HepG2 (cell line): ENCODE data around the gene BAHCC1. TPM values are rescaled to one million over a fixed set of nuclear protein-coding genes. Genes with fewer than 3 reads are reported as not detected.

Experiments used
- ARID2 ChIP-seq: sonication (generic); formaldehyde crosslinking; IDR thresholded peaks from 2 replicates; pipeline ENCODE4 v1.8.1; 2022; ENCODE audit warnings: mild to moderate bottlenecking, missing genetic modification reagents, borderline replicate concordance
- ATAD3A ChIP-seq: sonication (generic); formaldehyde crosslinking; IDR thresholded peaks from 2 replicates; pipeline ENCODE4 v1.4.0; 2020; ENCODE audit warnings: missing genetic modification reagents
- ATM ChIP-seq: fragments of 450-650 bp; IDR thresholded peaks from 2 replicates; pipeline ENCODE4 v1.7.1; 2017; ENCODE audit warnings: mild to moderate bottlenecking, borderline replicate concordance
- CCDC6 ChIP-seq: sonication (generic); formaldehyde crosslinking; IDR thresholded peaks from 2 replicates; pipeline ENCODE4 v1.8.1; 2022; ENCODE audit warnings: mild to moderate bottlenecking, missing genetic modification reagents, moderate library complexity
- CEBPZ ChIP-seq: IDR thresholded peaks from 2 replicates; pipeline ENCODE4 v1.6.1; 2012; ENCODE audit warnings: low read length, improper control_type of control experiment
- EED ChIP-seq: sonication (generic); formaldehyde crosslinking; IDR thresholded peaks from 2 replicates; pipeline ENCODE4 v1.5.0; 2020; ENCODE audit warnings: mild to moderate bottlenecking, missing genetic modification reagents
- GMEB1 ChIP-seq: sonication (generic); formaldehyde crosslinking; IDR thresholded peaks from 2 replicates; pipeline ENCODE4 v1.5.1; 2020; ENCODE audit warnings: missing genetic modification reagents, mild to moderate bottlenecking, borderline replicate concordance
- GZF1 ChIP-seq: sonication (generic); formaldehyde crosslinking; IDR thresholded peaks from 2 replicates; pipeline ENCODE4 v1.5.1; 2020; ENCODE audit warnings: mild to moderate bottlenecking, missing genetic modification reagents
- MEF2D ChIP-seq: sonication (generic); formaldehyde crosslinking; IDR thresholded peaks from 2 replicates; pipeline ENCODE4 v1.5.1; 2020; ENCODE audit warnings: mild to moderate bottlenecking, missing genetic modification reagents
- NR2F1 ChIP-seq, 2 experiments: fragments of 450-650 bp in 1 of 2; formaldehyde crosslinking in 1 of 2; IDR thresholded peaks; 2 replicates each; pipeline versions ENCODE4 v1.5.0 to v1.6.1; 2016 to 2020; ENCODE audit warnings: mild to moderate bottlenecking in 1 of 2, missing compliant biosample characterization in 1 of 2, missing genetic modification reagents in 1 of 2, moderate library complexity in 1 of 2
- POLR2G ChIP-seq: fragments of 200-400 bp; formaldehyde crosslinking; IDR thresholded peaks from 2 replicates; pipeline ENCODE4 v1.6.1; 2018; ENCODE audit warnings: mild to moderate bottlenecking, low read depth, low read length, moderate library complexity
- RBFOX2 ChIP-seq: fragments of 200-400 bp; formaldehyde crosslinking; IDR thresholded peaks from 2 replicates; pipeline ENCODE4 v1.6.1; 2017; ENCODE audit warnings: low read depth, mild to moderate bottlenecking, low read length
- RXRA ChIP-seq: sonication (generic); formaldehyde crosslinking; IDR thresholded peaks from 2 replicates; pipeline ENCODE4 v1.5.1; 2020; ENCODE audit warnings: missing genetic modification reagents
- SIN3B ChIP-seq: fragments of 150-350 bp; IDR thresholded peaks from 2 replicates; pipeline ENCODE4 v1.6.1; 2014; ENCODE audit warnings: low read length
- SMAD9 ChIP-seq: sonication (generic); formaldehyde crosslinking; IDR thresholded peaks from 2 replicates; pipeline ENCODE4 v1.5.1; 2020; ENCODE audit warnings: mild to moderate bottlenecking, missing genetic modification reagents
- ZBTB21 ChIP-seq: sonication (generic); formaldehyde crosslinking; IDR thresholded peaks from 2 replicates; pipeline ENCODE4 v1.4.0; 2020; ENCODE audit warnings: missing genetic modification reagents
- ZHX1 ChIP-seq: sonication (generic); formaldehyde crosslinking; IDR thresholded peaks from 2 replicates; pipeline ENCODE4 v1.8.1; 2022; ENCODE audit warnings: low read depth, mild to moderate bottlenecking, missing genetic modification reagents
- ZNF260 ChIP-seq: sonication (generic); formaldehyde crosslinking; IDR thresholded peaks from 2 replicates; pipeline ENCODE4 v1.4.0; 2020; ENCODE audit warnings: missing genetic modification reagents, low read depth, mild to moderate bottlenecking, borderline replicate concordance
- ZNF317 ChIP-seq: sonication (generic); formaldehyde crosslinking; IDR thresholded peaks from 2 replicates; pipeline ENCODE4 v1.5.0; 2020; ENCODE audit warnings: mild to moderate bottlenecking, missing genetic modification reagents
- ZNF343 ChIP-seq: sonication (generic); formaldehyde crosslinking; IDR thresholded peaks from 2 replicates; pipeline ENCODE4 v1.4.0; 2020; ENCODE audit warnings: mild to moderate bottlenecking, missing genetic modification reagents
- ZNF547 ChIP-seq: sonication (generic); formaldehyde crosslinking; IDR thresholded peaks from 2 replicates; pipeline ENCODE4 v1.5.1; 2020; ENCODE audit warnings: mild to moderate bottlenecking, missing genetic modification reagents
- ZNF660 ChIP-seq: sonication (generic); formaldehyde crosslinking; IDR thresholded peaks from 2 replicates; pipeline ENCODE4 v1.5.1; 2020; ENCODE audit warnings: mild to moderate bottlenecking, low read depth, missing genetic modification reagents, borderline replicate concordance
- polyA plus RNA-seq, 8 experiments: library from polyadenylated mRNA; depleted of rRNA in 3 of 8; stranded (reverse) in 7 of 8; unstranded in 1 of 8; fragments of >200 nt; fragmentation: Illumina TruSeq in 4 of 8; extraction: Trizol in 4 of 8; gene quantifications; 2 replicates each; pipeline versions ENCODE4 v1.2.1 to v1.2.3, GENCODE V29; 2011 to 2016; ENCODE audit warnings: low read depth in 4 of 8, missing spikeins in 1 of 8, mixed read lengths in 1 of 8; ENCODE audit not compliant: insufficient read depth in 1 of 8
- total RNA-seq, 5 experiments: library from RNA; depleted of rRNA; stranded (reverse); fragments of >200 nt; fragmentation: Illumina TruSeq; extraction: Trizol; gene quantifications; 2 replicates each; pipeline ENCODE4 v1.2.3, GENCODE V29; 2016; ENCODE audit warnings: low read depth in 1 of 5

The BAHCC1 gene
- total and polyA plus RNA-seq, 2 of the 13 experiments (the other 11 are each of a cell fraction or from before 2014, with no cell fraction given), result 1.4 to 1.7 TPM

- no peak for TF ChIP-seq ZNF660 (CRISPR knock-in tag)
- peak; percentile 78 for TF ChIP-seq POLR2G
- no peak for TF ChIP-seq ZNF260 (CRISPR knock-in tag)
- peak; percentile 39; the same call in 1 of the 2 replicates for TF ChIP-seq RXRA (CRISPR knock-in tag)
- peak; percentile 37; the same call in 1 of the 2 replicates for TF ChIP-seq ZNF317 (CRISPR knock-in tag)
- TF ChIP-seq MEF2D, result no peak
- peak; percentile 80; the same call in 1 of the 2 replicates for TF ChIP-seq CCDC6 (CRISPR knock-in tag)
- peak; percentile 85; the same call in 1 of the 2 replicates for TF ChIP-seq ZNF547 (CRISPR knock-in tag)
- 0 out of 2 replicates have a peak, but pooled peaks have one; percentile 7 for TF ChIP-seq ZNF343 (CRISPR knock-in tag)
- TF ChIP-seq SIN3B, result no peak
- TF ChIP-seq GZF1 (CRISPR knock-in tag), result no peak
- peak; percentile 51; the same call in 1 of the 2 replicates for TF ChIP-seq GMEB1 (CRISPR knock-in tag)
- TF ChIP-seq ZHX1 (CRISPR knock-in tag), result 0 out of 2 replicates have a peak, but pooled peaks have one; percentile 33
- TF ChIP-seq NR2F1 (CRISPR knock-in tag; IDR thresholded peaks at IDR 0.05), result no peak
- TF ChIP-seq EED (CRISPR knock-in tag), result peak; percentile 94
- TF ChIP-seq ATAD3A (CRISPR knock-in tag), result no peak
- 0 out of 2 replicates have a peak, but pooled peaks have one; percentile 46 for TF ChIP-seq SMAD9 (CRISPR knock-in tag)
- no peak for TF ChIP-seq ARID2 (CRISPR knock-in tag)
- TF ChIP-seq ZBTB21 (CRISPR knock-in tag), result no peak
- 0 out of 2 replicates have a peak, but pooled peaks have one; percentile 38 for TF ChIP-seq RBFOX2
- TF ChIP-seq CEBPZ, result no peak
- TF ChIP-seq ATM, result no peak
These were observed 49.0 kb upstream of the BAHCC1 start (continued) for GRCh38 chr17:81346090-81346907.
